ENCODE results near the gene HELQ.
"Not testable (repeated sequence)": the region's sequence is repeated elsewhere in the genome, so short reads cannot be mapped to it uniquely, and the experiment has no call there.

Gene HELQ

GRCh38 chr4:83455281-83456183 is at the start of gene HELQ, which contains the start of gene MRPS18C:
Gene HELQ (minus strand): TSS chr4:83455823. CDS start chr4:83455693, 130 bp downstream.
Gene MRPS18C (plus strand): TSS chr4:83456058. CDS start chr4:83456078, 20 bp downstream.
- DNase-seq (ENCODE audit: low spot score): peak; percentile 99

- no peak for DNase-seq (ENCODE audit: low spot score)
Measured at GRCh38 chr4:83504996-83505395, 49.4 kb upstream of the HELQ start.

- DNase-seq (ENCODE audit: low spot score): no peak
Measured at GRCh38 chr4:83504503-83504902, 48.9 kb upstream of the HELQ start.

- no peak for DNase-seq (ENCODE audit: low spot score)
Measured at GRCh38 chr4:83503974-83504373, 48.4 kb upstream of the HELQ start.

- not testable (repeated sequence) for DNase-seq (ENCODE audit: low spot score)
Measured at GRCh38 chr4:83501671-83502070, 46.0 kb upstream of the HELQ start.

- no peak for DNase-seq (ENCODE audit: low spot score)
Measured at GRCh38 chr4:83498187-83498586, 42.6 kb upstream of the HELQ start.

- DNase-seq (ENCODE audit: low spot score): not testable (repeated sequence)
Measured at GRCh38 chr4:83496085-83496917, 40.7 kb upstream of the HELQ start.

- DNase-seq (ENCODE audit: low spot score): peak; percentile 11
Measured at GRCh38 chr4:83490876-83491450, 35.3 kb upstream of the HELQ start.

- DNase-seq (ENCODE audit: low spot score): no peak
Measured at GRCh38 chr4:83489711-83490326, 34.2 kb upstream of the HELQ start.

- no peak for DNase-seq (ENCODE audit: low spot score)
Measured at GRCh38 chr4:83486457-83487129, 31.0 kb upstream of the HELQ start.

GRCh38 chr4:83484500-83485461 is 29.2 kb upstream of the HELQ start, which contains the start of gene ABRAXAS1:
Gene ABRAXAS1 (minus strand): TSS chr4:83485100. CDS start chr4:83485072, 28 bp downstream.
- peak; percentile 94 for DNase-seq (ENCODE audit: low spot score)

- DNase-seq (ENCODE audit: low spot score): no peak
Measured at GRCh38 chr4:83473966-83474365, 18.3 kb upstream of the HELQ start.

GRCh38 chr4:83473423-83473822 is 17.8 kb upstream of the HELQ start:
- DNase-seq (ENCODE audit: low spot score): no peak

GRCh38 chr4:83456184-83456501 is 520 bp upstream of the HELQ start:
- no peak for DNase-seq (ENCODE audit: low spot score)

GRCh38 chr4:83454686-83455085 is 937 bp downstream of the HELQ start:
- DNase-seq (ENCODE audit: low spot score): peak; percentile 17

- DNase-seq (ENCODE audit: low spot score): no peak
Measured at GRCh38 chr4:83449009-83449408, 6.6 kb downstream of the HELQ start.

- DNase-seq (ENCODE audit: low spot score): no peak
Measured at GRCh38 chr4:83440899-83441298, 14.7 kb downstream of the HELQ start.

- no peak for DNase-seq (ENCODE audit: low spot score)
Measured at GRCh38 chr4:83440148-83440814, 15.3 kb downstream of the HELQ start.

- no peak for DNase-seq (ENCODE audit: low spot score)
Measured at GRCh38 chr4:83438719-83439118, 16.9 kb downstream of the HELQ start.

GRCh38 chr4:83436680-83437079 is 18.9 kb downstream of the HELQ start:
- DNase-seq (ENCODE audit: low spot score): no peak

Measured in cerebellar cortex (tissue), 1 donor.